CD14-positive monocyte (primary cell): Measurements from ENCODE around the gene OTUB1. TPM values are rescaled to one million over a fixed set of nuclear protein-coding genes. Genes with fewer than 3 reads are reported as not detected.
"Not testable (repeated sequence)": the region's sequence is repeated elsewhere in the genome, so short reads cannot be mapped to it uniquely, and the experiment has no call there.

Experiments
- DNase-seq, 3 donors: peaks; one replicate each; pipeline ENCODE4 v3.0.0-alpha.2; 2011 to 2022
- H2AFZ ChIP-seq: 2 replicates; pipeline ENCODE4 v1.6.0; 2012; ENCODE audit warnings: mild to moderate bottlenecking, low read depth, low read length, inconsistent platforms; ENCODE audit not compliant: insufficient read depth, poor library complexity, severe bottlenecking
- H3K27ac ChIP-seq, 2 donors: 1 replicate in 1 of 2; 2 replicates in 1 of 2; pipeline ENCODE4 v1.5.1; 2012 to 2013; ENCODE audit warnings: low read length in 2 of 2, control low read depth in 1 of 2, inconsistent platforms in 1 of 2, low read depth in 1 of 2, mild to moderate bottlenecking in 1 of 2
- H3K27me3 ChIP-seq, 2 donors: one replicate each; pipeline versions ENCODE4 v1.6.0 to v1.6.1; 2011 to 2013; ENCODE audit warnings: low read length in 2 of 2; ENCODE audit not compliant: control insufficient read depth in 2 of 2, insufficient read depth in 2 of 2
- H3K36me3 ChIP-seq, 2 donors: replicated peaks in 1 of 2; 1 replicate in 1 of 2; 2 replicates in 1 of 2; pipeline versions ENCODE4 v1.5.1 to v1.6.1; 2012 to 2013; ENCODE audit warnings: low read length in 2 of 2, control low read depth in 1 of 2, inconsistent platforms in 1 of 2, mild to moderate bottlenecking in 1 of 2; ENCODE audit not compliant: insufficient read depth in 2 of 2, control insufficient read depth in 1 of 2
- H3K4me1 ChIP-seq, 2 donors: 1 replicate in 1 of 2; 2 replicates in 1 of 2; pipeline versions ENCODE4 v1.5.1 to v1.6.1; 2012 to 2013; ENCODE audit warnings: low read length in 2 of 2, control low read depth in 1 of 2, inconsistent platforms in 1 of 2, mild to moderate bottlenecking in 1 of 2, moderate library complexity in 1 of 2; ENCODE audit not compliant: insufficient read depth in 2 of 2, control insufficient read depth in 1 of 2
- H3K4me2 ChIP-seq: replicated peaks from 2 replicates; pipeline ENCODE3; 2012; ENCODE audit warnings: low read length, moderate library complexity, mild to moderate bottlenecking; ENCODE audit not compliant: poor library complexity, severe bottlenecking; ENCODE audit errors: extremely low read depth
- H3K4me3 ChIP-seq, 3 experiments: fragments of 200-600 bp in 1 of 3; sonication (generic) in 1 of 3; replicated peaks in 1 of 3; 1 replicate in 2 of 3; 2 replicates in 1 of 3; pipeline ENCODE4 v1.5.1; 2011 to 2013; ENCODE audit warnings: low read length in 3 of 3, mild to moderate bottlenecking in 3 of 3, control low read depth in 2 of 3, low read depth in 2 of 3, inconsistent platforms in 1 of 3, moderate library complexity in 1 of 3
- H3K79me2 ChIP-seq: 2 replicates; pipeline ENCODE4 v1.6.0; 2012; ENCODE audit warnings: mild to moderate bottlenecking, control low read depth, inconsistent platforms, low read length, moderate library complexity; ENCODE audit not compliant: insufficient read depth
- H3K9ac ChIP-seq: 2 replicates; pipeline ENCODE4 v1.6.0; 2017; ENCODE audit warnings: low read length, mild to moderate bottlenecking; ENCODE audit not compliant: insufficient read depth, poor library complexity, severe bottlenecking
- H3K9me3 ChIP-seq, 2 donors: replicated peaks in 1 of 2; 1 replicate in 1 of 2; 2 replicates in 1 of 2; pipeline versions ENCODE4 v1.5.1 to v1.6.1; 2012 to 2013; ENCODE audit warnings: low read length in 2 of 2, control low read depth in 1 of 2; ENCODE audit not compliant: control insufficient read depth in 1 of 2, insufficient read depth in 1 of 2
- H4K20me1 ChIP-seq: 2 replicates; pipeline ENCODE4 v1.6.0; 2012; ENCODE audit warnings: mild to moderate bottlenecking, low read length, control low read depth, moderate library complexity; ENCODE audit not compliant: insufficient read depth
- H3K27ac Mint-ChIP-seq, 7 donors: one replicate each; pipeline ENCODE4 v1.8.0; 2020; ENCODE audit warnings: mild to moderate bottlenecking in 7 of 7, mixed read lengths in 7 of 7, moderate library complexity in 6 of 7, inconsistent platforms in 2 of 7
- H3K27me3 Mint-ChIP-seq, 3 donors: one replicate each; pipeline ENCODE4 v1.8.0; 2021 to 2022; ENCODE audit warnings: low read depth in 3 of 3, mild to moderate bottlenecking in 3 of 3, mixed read lengths in 3 of 3, moderate library complexity in 3 of 3, inconsistent platforms in 1 of 3
- H3K36me3 Mint-ChIP-seq, 2 donors: one replicate each; pipeline ENCODE4 v1.8.0; 2020; ENCODE audit warnings: mixed read lengths in 2 of 2, inconsistent platforms in 1 of 2, mild to moderate bottlenecking in 1 of 2
- H3K4me1 Mint-ChIP-seq: one replicate; pipeline ENCODE4 v1.8.0; 2020; ENCODE audit warnings: mild to moderate bottlenecking, mixed read lengths
- H3K4me3 Mint-ChIP-seq, 2 donors: one replicate each; pipeline ENCODE4 v1.8.0; 2020; ENCODE audit warnings: mild to moderate bottlenecking in 2 of 2, mixed read lengths in 2 of 2, moderate library complexity in 1 of 2
- H3K9me3 Mint-ChIP-seq, 7 donors: one replicate each; pipeline ENCODE4 v1.8.0; 2020 to 2022; ENCODE audit warnings: mixed read lengths in 7 of 7, mild to moderate bottlenecking in 6 of 7, moderate library complexity in 6 of 7, inconsistent platforms in 2 of 7
- CTCF ChIP-seq: fragments of 200-600 bp; IDR thresholded peaks from one replicate; pipeline ENCODE4 v1.8.0; 2022; ENCODE audit warnings: antibody characterized with exemption, mild to moderate bottlenecking
- WGBS: methylation state at CpG from one replicate; pipeline ENCODE4 v1.1.5; 2013; ENCODE audit warnings: missing lambda C conversion rate; ENCODE audit not compliant: insufficient coverage; 5-methylcytosine and 5-hydroxymethylcytosine counted together
- intact Hi-C, 2 donors: fragments of 100-400 bp; cut with micrococcal nuclease; formaldehyde crosslinking; loops; one replicate each; pipeline versions ENCODE4 v1.15.0 to v1.15.1; 2023
- polyA plus RNA-seq, 3 donors: library from polyadenylated mRNA; depleted of rRNA in 1 of 3; unstranded in 2 of 3; stranded (reverse) in 1 of 3; fragments of 300-500 nt in 2 of 3; fragments of >200 nt in 1 of 3; fragmentation: Illumina TruSeq in 2 of 3; gene quantifications; 1 replicate in 2 of 3; 2 replicates in 1 of 3; pipeline ENCODE4 v1.2.3, GENCODE V29; 2012 to 2021

The OTUB1 gene
- polyA plus RNA-seq, 3 donors, result 131 to 170 (median 140) TPM

DNA sequence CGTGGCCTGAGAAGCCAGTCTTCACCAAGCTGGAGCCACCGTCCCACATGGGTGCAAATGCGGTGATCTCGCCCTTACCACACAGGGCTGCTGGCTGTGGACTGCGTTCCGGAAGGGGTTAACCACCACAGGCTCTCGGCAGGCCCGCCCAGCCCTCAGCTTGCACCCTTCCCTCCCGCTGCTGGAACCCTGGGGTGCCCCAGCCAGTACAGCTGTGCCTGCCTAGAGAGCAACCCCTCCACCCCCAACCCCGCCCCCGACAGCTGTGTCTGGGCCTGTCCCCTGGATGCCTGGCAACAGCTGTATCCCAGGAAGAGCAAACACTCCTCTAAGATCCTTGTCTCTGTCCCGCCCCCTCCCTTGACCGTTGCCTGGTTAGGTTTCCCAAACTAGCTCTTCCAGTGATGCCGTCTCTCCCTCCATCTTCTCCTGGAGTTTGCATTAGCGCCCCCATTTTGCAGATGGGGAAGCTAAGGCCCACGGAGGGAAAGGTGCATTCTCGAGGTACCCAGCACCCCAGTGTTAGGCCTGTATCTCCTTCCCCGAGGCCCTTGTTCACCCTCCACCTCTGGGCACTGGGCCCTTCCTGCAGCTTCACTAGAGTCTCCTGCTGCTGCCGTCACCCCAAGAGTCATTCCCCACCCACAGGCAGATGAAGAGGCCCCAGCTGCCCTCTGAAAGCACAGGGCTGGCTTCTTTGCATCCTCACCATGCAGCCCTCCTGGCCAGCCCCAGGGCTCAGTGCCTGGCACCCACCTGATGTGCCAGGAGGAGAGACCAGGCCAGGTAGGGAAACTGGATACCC lies 24.4 kb upstream of the OTUB1 start:
- no peak overlapping the region for H3K4me3 Mint-ChIP-seq
- no peak overlapping the region for H3K9ac ChIP-seq

GRCh38 chr11:63963895-63964294 lies 22.3 kb upstream of the OTUB1 start:
- H3K27me3 Mint-ChIP-seq, H4K20me1 ChIP-seq, H3K27ac Mint-ChIP-seq, H3K9ac ChIP-seq, H2AFZ ChIP-seq, H3K36me3 Mint-ChIP-seq, H3K4me2 ChIP-seq, H3K79me2 ChIP-seq, H3K27ac ChIP-seq, H3K4me1 Mint-ChIP-seq, H3K9me3 ChIP-seq, intact Hi-C loops, H3K4me3 ChIP-seq, H3K27me3 ChIP-seq, H3K4me1 ChIP-seq, DNase-seq, H3K4me3 Mint-ChIP-seq, H3K36me3 ChIP-seq, H3K9me3 Mint-ChIP-seq: not testable (repeated sequence)
- WGBS, result 98% methylated on average over 3 of the region's 4 CpGs

More for the DNA sequence above, 24.4 kb upstream of the OTUB1 start:
- Histone ChIP-seq H3K4me3 (no peak overlapping the region), H3K4me2 (no peak overlapping the region), H3K36me3 (no peaks in the 10 kb centered on the region), H3K9me3 (no peaks in the 10 kb centered on the region), H2AFZ (no peak overlapping the region), H3K27me3 (no peaks in the 10 kb centered on the region), H3K27ac (no peak overlapping the region), H4K20me1 (no peaks in the 10 kb centered on the region), H3K4me1 (no peaks in the 10 kb centered on the region), H3K79me2 (no peaks in the 10 kb centered on the region)
- Mint-ChIP-seq H3K4me1 (peaks cover 8% of the 10 kb centered on the region), H3K27ac (no peak overlapping the region), H3K27me3 (peaks cover 4 to 5% (median 4%) of the 10 kb centered on the region in 3 donors), H3K9me3 (no peaks in the 10 kb centered on the region), H3K36me3 (no peaks in the 10 kb centered on the region)
- 78% methylated on average over 17 of the region's 19 CpGs for WGBS
- DNase-seq, result peak in 1 of 3 donors; percentile 2
- TF ChIP-seq CTCF, result no peak
- intact Hi-C loops, result no loop called here
